ENCODE measurements around the gene ZGRF1. TPM values are rescaled to one million over a fixed set of nuclear protein-coding genes. Genes with fewer than 3 reads are reported as not detected.

Gene ZGRF1
- polyA plus RNA-seq, 1 donor from 2014 or later, result 1.9 TPM

DNA sequence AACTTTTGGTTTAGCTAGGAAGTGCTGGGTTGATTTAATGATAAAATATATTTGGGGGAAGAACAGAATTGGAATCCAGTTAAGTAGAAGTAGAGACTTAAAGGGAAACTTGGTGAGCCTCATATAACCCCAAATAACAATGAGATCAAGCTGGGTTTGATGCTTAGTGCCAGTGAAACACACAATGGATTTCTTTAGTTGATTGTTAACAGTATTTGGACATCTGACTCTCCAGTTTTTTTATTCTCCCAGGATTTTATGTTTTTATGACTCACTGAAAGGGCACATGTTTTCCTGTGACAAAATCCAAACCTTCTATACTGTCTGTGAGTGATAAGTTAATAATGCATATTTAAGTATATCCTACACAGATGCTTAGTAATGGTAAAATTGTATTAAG is 118.0 kb downstream of the ZGRF1 start:
- Mint-ChIP-seq H3K36me3 (peaks cover 2% of the 10 kb centered on the region), H3K4me3 (peak overlapping the region in 1 of 4 donors; percentile 81), H3K4me1 (peaks cover 30 to 48% (median 37%) of the 10 kb centered on the region in 3 donors), H3K27ac (peak overlapping the region in 1 of 3 donors; percentile 74), H3K27me3 (peaks cover 71% of the 10 kb centered on the region), H3K9me3 (peaks cover 0 to 14% (median 9%) of the 10 kb centered on the region in 3 donors)

DNA sequence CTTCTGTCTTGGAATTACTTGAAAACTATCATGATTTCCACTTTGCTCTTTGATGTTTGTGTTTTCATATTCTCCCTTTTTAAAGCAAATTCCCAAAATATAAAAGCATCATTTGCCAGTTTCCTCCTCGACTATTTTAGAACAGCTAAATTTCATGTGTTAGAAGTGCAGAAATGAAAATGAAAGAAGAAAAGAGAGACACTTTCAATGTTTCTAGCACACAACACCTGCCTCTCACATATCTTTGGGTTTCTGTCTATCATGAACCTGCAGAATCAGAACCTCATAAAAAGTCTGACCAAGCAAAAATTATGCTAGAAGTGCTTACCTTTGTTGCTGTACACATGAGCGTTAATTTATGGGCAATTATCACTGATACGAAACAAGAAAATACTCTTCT is 118.8 kb downstream of the ZGRF1 start:
- Mint-ChIP-seq H3K36me3 (peaks cover 2% of the 10 kb centered on the region), H3K4me3 (peak overlapping the region; percentile 62 to 94 (median 86)), H3K4me1 (peaks cover 25 to 40% (median 31%) of the 10 kb centered on the region in 3 donors), H3K27ac (peak overlapping the region in 2 of 3 donors; percentile 73 to 74), H3K27me3 (peaks cover 73% of the 10 kb centered on the region), H3K9me3 (peaks cover 0 to 12% (median 9%) of the 10 kb centered on the region in 3 donors)

DNA sequence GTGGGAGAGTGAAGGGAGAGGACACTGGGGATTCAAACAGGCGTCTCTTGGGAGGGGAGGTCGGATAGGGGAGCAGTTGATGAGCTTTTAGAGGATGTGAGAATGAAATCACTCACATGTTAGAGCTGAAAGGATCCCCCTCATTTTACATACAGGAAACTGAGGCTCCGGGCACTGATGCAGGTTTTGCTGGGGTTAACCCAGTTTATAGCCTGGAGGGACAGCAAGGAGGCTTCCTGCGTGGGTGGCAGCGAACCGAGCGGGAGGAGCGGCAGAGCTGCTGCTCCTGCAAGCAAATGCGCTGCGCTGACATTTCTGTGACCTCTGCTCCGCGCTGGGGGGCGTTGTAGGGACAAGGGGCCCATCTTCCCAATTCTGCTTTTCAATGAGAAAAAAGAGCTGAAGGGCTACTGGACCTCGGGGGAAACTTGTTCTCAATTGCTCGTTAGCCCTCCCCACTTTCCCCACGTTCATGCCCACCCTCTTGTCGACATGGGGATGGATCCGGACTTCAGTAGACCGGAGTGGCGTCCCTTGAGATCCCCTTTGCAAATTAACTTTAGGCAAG is 119.6 kb downstream of the ZGRF1 start:
- peak overlapping the region; percentile 73 to 91 (median 74) for H3K27ac Mint-ChIP-seq

DNA sequence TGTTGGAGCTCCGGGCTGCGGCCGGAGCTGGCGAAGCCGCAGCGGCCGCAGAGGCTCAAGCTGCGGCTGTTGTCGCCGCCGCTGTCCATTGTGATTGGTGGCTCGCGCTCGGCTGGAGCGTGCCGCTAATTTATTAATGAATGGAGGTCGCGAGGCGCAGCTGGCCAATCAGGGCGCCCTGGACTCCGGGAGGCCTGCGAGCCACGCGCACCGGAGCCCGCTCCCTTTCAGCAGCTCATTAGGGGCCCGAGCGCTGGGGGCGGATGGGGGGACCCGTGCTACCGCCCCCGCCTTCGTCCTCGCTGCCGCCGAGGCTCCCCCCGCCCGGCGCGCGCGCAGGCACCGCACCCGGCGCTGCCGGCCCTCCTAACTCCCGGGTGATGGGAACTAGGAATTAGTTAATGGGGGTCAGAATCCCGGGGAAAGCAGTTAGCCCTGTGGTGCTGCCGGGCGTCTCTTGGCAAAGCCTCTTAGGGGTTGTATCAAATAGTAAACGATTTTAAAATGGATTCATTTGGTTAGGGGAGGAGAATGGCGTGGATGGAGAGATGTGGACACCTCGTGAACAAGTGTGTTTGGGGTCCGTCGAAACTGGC is 120.1 kb downstream of the ZGRF1 start:
- peaks cover 2% of the 10 kb centered on the region for H3K36me3 Mint-ChIP-seq
- H3K27ac Mint-ChIP-seq, result peak overlapping the region in 2 of 3 donors; percentile 74 to 91
- H3K4me1 Mint-ChIP-seq, result peaks cover 27 to 39% (median 35%) of the 10 kb centered on the region in 3 donors
- H3K27me3 Mint-ChIP-seq, result peaks cover 78% of the 10 kb centered on the region
- H3K9me3 Mint-ChIP-seq, result peaks cover 0 to 12% (median 5%) of the 10 kb centered on the region in 3 donors
- peak overlapping the region; percentile 81 to 98 (median 91) for H3K4me3 Mint-ChIP-seq

More for the DNA sequence above, 119.6 kb downstream of the ZGRF1 start:
- Mint-ChIP-seq H3K27me3 (peaks cover 78% of the 10 kb centered on the region), H3K4me1 (peaks cover 27 to 35% (median 35%) of the 10 kb centered on the region in 3 donors), H3K9me3 (peaks cover 0 to 12% (median 6%) of the 10 kb centered on the region in 3 donors), H3K36me3 (peaks cover 2% of the 10 kb centered on the region), H3K4me3 (peak overlapping the region; percentile 73 to 94 (median 86))

DNA sequence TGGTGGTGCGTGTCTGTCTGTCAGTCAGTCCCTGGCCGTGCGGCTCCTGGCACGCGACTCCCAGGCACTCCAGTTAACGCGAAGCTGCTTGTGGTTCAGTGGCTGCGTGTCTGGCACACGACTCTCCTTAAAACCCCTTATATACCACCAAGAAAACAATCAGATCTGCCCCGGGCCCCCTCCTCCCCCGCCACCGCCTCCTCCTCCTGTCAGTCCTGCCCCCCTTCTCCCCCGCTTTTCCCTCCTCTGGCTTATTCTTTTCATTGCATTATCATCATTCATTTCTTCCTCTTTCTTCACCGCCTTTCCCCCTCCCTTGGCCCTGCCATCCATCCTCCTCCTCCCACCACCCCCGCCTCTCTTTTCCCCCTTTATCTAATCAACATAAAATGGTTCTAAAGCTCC is 120.6 kb downstream of the ZGRF1 start, which contains the start of gene NEUROG2:
NEUROG2 (minus strand) TSS at position 115 of the 405 bp plus-strand sequence. CDS start 705 bp downstream, outside the sequence.
- Mint-ChIP-seq H3K36me3 (peaks cover 2% of the 10 kb centered on the region), H3K9me3 (peaks cover 0 to 12% (median 5%) of the 10 kb centered on the region in 3 donors), H3K27ac (peak within 1 kb of the TSS; percentile 74 to 91 (median 90)), H3K27me3 (peaks cover 78% of the 10 kb centered on the region), H3K4me1 (peaks cover 27 to 40% (median 39%) of the 10 kb centered on the region in 3 donors), H3K4me3 (peak within 1 kb of the TSS; percentile 81 to 98 (median 91))

DNA sequence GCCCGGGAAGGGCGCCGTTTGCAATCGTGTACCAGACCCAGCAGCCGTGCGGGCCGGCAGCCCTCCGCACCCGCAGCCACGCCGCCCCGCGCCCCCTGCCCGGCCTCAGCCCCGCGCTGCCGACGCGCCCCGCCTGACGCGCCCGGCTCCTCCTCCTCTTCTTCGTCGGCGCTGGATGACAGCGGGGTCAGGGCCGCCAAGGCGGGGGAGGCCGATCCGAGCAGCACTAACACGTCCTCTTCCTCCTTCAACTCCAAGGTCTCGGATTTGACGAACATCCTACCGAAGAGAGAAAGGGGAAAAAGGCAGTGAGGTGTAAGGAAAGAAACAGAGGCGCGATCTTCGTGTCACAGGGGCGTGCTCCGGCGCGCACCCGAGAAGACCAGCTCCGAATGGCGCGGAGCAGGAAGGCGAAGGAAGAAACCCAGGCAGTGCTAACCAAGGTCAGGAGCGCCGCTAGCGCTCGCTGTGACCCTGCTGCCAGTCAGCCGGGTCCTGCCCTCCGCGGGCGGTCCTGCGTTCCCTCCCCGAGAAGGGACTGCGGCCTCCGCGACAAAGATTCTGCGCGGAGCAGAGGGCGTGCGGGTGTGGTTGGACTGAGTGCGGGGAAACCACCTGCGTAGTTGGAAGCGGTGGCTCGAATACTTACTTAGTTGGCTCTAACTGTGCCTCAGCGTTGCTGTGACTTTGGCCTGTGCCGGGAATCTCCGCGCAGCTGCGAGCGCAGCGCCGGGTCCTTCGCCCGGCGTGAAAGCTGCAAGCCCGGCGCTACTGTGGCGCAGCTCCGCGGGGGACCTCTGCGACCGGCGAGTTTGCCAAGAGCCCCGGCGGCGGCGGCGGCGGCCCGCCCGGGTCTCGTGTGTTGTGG is 121.3 kb downstream of the ZGRF1 start:
- peak overlapping the region; percentile 74 to 90 (median 90) for H3K27ac Mint-ChIP-seq
- H3K4me3 Mint-ChIP-seq, result peak overlapping the region; percentile 81 to 98 (median 91)
- H3K9me3 Mint-ChIP-seq, result peaks cover 0 to 12% (median 5%) of the 10 kb centered on the region in 3 donors
- H3K36me3 Mint-ChIP-seq, result peaks cover 2% of the 10 kb centered on the region
- peaks cover 75% of the 10 kb centered on the region for H3K27me3 Mint-ChIP-seq
- peaks cover 28 to 42% (median 37%) of the 10 kb centered on the region in 3 donors for H3K4me1 Mint-ChIP-seq

DNA sequence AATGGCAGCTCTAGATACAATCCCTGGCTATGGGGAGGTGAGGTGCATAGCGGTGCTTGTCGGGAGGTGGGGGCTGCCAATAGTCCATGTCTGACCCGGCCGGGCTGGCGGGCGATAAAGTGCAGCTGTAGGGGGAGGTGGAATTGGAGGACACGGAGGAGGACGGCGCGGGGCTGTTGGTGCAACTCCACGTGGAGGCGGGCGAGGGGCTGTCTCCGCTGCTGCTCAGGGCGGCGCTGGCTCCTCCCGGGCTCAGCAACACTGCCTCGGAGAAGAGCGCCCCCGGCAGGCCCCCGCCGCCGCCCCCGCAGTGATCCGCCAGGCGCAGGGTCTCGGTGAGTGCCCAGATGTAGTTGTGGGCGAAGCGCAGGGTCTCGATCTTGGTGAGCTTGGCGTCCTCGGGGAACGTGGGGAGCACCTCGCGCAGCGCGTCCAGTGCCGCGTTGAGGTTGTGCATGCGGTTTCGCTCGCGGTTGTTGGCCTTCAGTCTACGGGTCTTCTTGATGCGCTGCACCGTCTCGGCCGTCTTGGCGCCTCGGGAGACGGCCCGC is 122.0 kb downstream of the ZGRF1 start:
- Mint-ChIP-seq H3K27me3 (peaks cover 74% of the 10 kb centered on the region), H3K4me1 (peaks cover 30 to 45% (median 41%) of the 10 kb centered on the region in 3 donors), H3K27ac (peak overlapping the region; percentile 71 to 90 (median 74)), H3K36me3 (peaks cover 2% of the 10 kb centered on the region), H3K4me3 (peak overlapping the region; percentile 81 to 98 (median 91)), H3K9me3 (peaks cover 0 to 12% (median 5%) of the 10 kb centered on the region in 3 donors)

DNA sequence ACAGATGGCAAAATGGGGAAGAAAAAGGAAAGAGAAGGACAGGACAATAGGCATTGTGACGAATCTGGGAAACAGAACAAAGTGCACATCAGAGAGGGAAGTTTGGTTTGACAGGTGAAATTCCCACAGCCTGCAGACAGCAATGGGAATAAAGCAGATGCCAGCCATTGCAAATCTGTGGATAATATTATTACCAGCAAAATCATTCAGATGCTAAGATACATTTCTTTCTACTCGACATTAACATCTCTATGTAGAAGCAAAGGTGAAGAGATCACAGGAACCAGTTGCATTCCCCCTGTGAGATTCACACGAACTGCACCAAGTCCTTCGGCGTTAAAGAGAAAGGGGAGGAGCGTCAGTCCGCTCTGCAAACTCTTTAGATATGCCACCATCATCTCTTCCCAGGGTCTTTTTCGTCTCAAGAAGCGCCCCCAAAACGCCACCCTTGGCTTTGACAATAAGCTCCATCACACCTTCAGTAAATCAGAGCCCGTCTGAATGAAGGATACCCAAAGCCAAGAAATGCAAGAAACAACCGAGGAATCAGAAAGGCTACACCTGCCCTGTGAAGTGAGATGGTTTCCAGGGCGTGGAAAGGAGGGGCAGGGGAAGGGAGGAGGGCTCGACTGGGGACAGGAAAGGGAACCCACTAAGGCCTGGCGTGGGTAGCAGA is 122.6 kb downstream of the ZGRF1 start:
- Mint-ChIP-seq H3K36me3 (peaks cover 2% of the 10 kb centered on the region), H3K4me3 (peak overlapping the region; percentile 81 to 94 (median 91)), H3K27me3 (peaks cover 77% of the 10 kb centered on the region), H3K27ac (peak overlapping the region; percentile 1 to 90 (median 48)), H3K9me3 (peaks cover 0 to 12% (median 5%) of the 10 kb centered on the region in 3 donors), H3K4me1 (peaks cover 31 to 48% (median 47%) of the 10 kb centered on the region in 3 donors)

DNA sequence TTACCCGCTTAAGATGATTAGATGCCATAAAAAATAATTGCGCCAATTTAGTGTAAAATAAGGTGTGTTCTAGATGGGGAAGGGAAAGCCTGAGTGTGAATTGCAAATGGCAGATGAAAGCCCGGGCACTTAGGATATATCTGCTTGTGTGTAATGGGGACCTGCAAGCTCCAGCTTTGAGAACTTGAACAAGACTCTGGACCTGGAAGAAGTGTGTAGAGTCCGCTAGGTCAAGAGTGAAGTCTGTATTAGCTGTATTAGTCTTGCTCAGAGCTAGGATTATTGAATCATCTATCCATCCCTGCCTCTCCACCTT is 124.9 kb downstream of the ZGRF1 start:
- H3K4me3 Mint-ChIP-seq, result peak overlapping the region in 1 of 4 donors; percentile 68
- H3K27me3 Mint-ChIP-seq, result peaks cover 76% of the 10 kb centered on the region
- H3K4me1 Mint-ChIP-seq, result peaks cover 19 to 47% (median 36%) of the 10 kb centered on the region in 3 donors
- H3K36me3 Mint-ChIP-seq, result peaks cover 2% of the 10 kb centered on the region
- H3K27ac Mint-ChIP-seq, result peak overlapping the region in 2 of 3 donors; percentile 47 to 78
- peaks cover 0 to 8% (median 0%) of the 10 kb centered on the region in 3 donors for H3K9me3 Mint-ChIP-seq

DNA sequence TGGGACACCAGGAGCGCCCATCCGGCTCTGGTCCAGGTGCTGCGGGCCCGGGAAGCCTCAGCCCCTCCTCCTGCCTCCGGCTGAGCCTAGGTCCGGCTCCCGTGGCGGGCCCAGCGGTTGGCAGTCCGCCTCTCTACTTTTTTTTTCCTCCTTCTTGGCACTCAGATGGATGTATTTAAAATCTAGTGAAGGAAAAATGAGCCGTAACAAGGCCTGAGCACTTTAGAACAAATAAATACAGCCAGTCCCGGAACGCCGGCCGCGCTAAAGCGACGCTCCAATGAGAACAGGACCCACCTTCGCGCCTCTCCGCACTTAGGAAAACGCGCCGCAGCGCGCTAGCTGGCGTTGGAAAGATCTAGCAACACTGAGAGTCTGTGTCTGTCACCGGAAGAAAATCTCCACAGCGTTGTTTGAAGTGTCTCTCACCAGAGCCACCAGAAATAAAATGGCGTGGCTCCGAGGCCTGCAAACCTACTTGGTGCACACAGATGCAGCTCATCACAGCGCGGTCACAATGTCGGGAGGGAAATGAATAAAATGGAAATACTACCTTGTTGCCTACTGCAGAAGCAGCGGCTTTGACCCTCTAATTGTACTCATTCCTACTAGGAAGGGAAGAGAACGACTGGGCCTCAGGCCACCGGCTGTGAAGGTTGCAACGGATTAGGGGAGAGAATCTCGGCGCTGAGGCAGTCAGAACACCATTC is 125.5 kb downstream of the ZGRF1 start:
- peaks cover 19 to 45% (median 32%) of the 10 kb centered on the region in 3 donors for H3K4me1 Mint-ChIP-seq
- H3K36me3 Mint-ChIP-seq, result peaks cover 2% of the 10 kb centered on the region
- peaks cover 0 to 8% (median 0%) of the 10 kb centered on the region in 3 donors for H3K9me3 Mint-ChIP-seq
- peak overlapping the region in 2 of 3 donors; percentile 78 to 84 for H3K27ac Mint-ChIP-seq
- peaks cover 78% of the 10 kb centered on the region for H3K27me3 Mint-ChIP-seq
- H3K4me3 Mint-ChIP-seq, result peak overlapping the region; percentile 23 to 68 (median 52)

DNA sequence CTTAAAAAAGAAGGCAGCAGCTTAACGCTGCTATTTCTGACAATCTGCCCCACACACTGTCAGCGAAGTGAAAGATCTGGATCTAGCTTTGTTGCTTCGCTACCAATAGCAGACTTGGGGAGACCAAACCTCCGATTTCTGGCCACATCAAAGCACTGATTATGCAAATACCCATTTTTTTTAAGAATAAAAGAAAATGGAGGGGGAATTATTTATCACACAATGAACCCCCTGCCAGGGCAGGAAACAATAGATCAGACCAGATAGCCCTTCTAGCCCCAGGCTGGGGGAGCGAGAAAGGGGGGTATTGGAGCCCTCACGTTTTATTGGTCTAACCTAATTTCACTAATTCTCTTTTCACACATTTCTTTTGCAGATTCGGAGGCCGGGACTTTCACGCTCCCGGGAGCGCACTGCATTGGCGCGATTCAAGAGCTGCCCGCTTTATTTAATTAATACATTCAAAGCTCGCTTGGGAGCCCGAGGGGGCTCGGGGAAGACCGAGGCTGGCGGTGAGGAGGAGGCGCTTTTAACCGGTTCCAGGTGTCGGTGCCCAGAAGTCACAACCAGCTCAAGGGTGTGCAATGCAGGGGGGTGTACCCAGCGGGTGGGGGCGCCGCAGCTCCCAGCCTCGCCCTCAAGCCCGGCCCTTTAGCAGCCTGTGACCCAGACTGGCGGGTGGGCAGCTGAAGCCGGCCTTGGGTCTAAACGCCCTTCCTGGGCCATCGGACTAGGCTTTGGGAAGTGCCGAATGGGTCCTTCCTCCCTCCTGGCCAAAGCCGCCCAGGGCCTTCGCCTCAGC is 126.2 kb downstream of the ZGRF1 start:
- Mint-ChIP-seq H3K4me3 (peak overlapping the region; percentile 44 to 83 (median 62)), H3K9me3 (peaks cover 0 to 8% (median 0%) of the 10 kb centered on the region in 3 donors), H3K4me1 (peaks cover 19 to 45% (median 32%) of the 10 kb centered on the region in 3 donors), H3K36me3 (peaks cover 2% of the 10 kb centered on the region), H3K27ac (peak overlapping the region in 2 of 3 donors; percentile 74 to 85), H3K27me3 (peaks cover 77% of the 10 kb centered on the region)

DNA sequence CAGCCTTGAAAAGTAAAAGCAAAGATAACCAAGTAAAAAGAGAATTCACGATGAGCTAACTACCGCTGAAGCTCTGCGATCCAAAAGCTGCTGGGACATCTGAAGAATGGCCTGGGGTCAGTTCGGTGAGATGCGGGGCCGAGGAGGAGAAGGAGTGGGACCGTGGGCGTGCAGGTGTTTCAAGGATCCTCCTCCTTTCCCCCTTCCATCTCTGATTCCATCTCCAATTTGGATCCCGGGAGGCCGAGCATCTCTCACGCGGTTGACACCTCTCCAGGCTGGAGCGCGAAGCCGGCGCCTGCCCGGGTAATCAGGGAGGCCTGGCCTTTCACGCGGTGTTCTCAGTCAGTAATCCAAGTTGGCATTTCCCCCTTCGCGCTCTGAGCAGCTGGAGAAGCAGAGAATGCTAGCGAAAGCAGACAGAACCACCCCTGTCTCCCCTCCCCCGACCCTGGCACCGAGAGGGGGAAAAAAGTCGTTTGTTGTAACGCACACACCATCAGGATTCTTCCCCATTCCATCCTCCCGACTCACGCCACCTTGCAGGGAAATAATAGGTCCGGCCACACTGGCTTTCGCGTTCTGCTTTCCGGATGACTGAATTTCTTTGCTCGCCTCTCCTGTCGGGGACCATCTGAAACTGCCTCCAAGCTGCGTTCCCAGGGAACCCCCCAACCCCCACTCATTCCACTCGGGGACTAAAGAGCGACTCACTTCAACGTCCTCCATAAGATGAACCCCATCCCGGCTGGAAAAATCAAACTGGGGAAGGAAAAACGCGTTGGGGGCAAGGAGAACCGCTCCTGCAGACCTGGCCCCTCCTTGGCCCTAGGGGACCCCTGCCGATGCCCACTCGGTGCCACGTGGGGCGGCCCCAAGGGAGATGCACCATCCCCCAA is 127.2 kb downstream of the ZGRF1 start:
- H3K9me3 Mint-ChIP-seq, result peaks cover 0 to 8% (median 0%) of the 10 kb centered on the region in 3 donors
- H3K4me1 Mint-ChIP-seq, result peaks cover 14 to 42% (median 26%) of the 10 kb centered on the region in 3 donors
- H3K36me3 Mint-ChIP-seq, result no peaks in the 10 kb centered on the region
- peak overlapping the region in 2 of 3 donors; percentile 9 to 63 for H3K27ac Mint-ChIP-seq
- H3K4me3 Mint-ChIP-seq, result peak overlapping the region; percentile 44 to 86 (median 68)
- peaks cover 70% of the 10 kb centered on the region for H3K27me3 Mint-ChIP-seq

Data from IgD-negative memory B cell (primary cell).